ENCODE measurements around the gene AP1B1. TPM values are rescaled to one million over a fixed set of nuclear protein-coding genes. Genes with fewer than 3 reads are reported as not detected.

AP1B1 gene
- total RNA-seq, 2 donors from 2014 or later = 44.2 to 44.6 TPM

- DNase-seq (peak; percentile 39), ATAC-seq (no peak)
- intact Hi-C loops (cut with DNase I) = loop anchor here in 1 of 2 donors (5.0 kb wide), 2 partner anchors 36 to 49 kb away; no protein-coding TSS in a partner anchor
These were observed 80.1 kb downstream of the AP1B1 start for GRCh38 chr22:29308148-29308790.

GRCh38 chr22:29307596-29308147 is 80.7 kb downstream of the AP1B1 start:
- DNase-seq (no peak), ATAC-seq (no peak)
- intact Hi-C loops (cut with DNase I) = loop anchor here in 1 of 2 donors (5.0 kb wide), 2 partner anchors 35 to 50 kb away; no protein-coding TSS in a partner anchor

- ATAC-seq = peak; percentile 74 to 81
- DNase-seq = peak; percentile 90
- intact Hi-C loops (cut with DNase I) = loop anchor here in 1 of 2 donors (5.0 kb wide), 2 partner anchors 35 to 50 kb away; no protein-coding TSS in a partner anchor
These were observed 81.4 kb downstream of the AP1B1 start for GRCh38 chr22:29306835-29307595.

GRCh38 chr22:29306175-29306834 is 82.1 kb downstream of the AP1B1 start, which contains the start of gene GAS2L1:
GAS2L1 (plus strand) TSS chr22:29306650; CDS start chr22:29308106, 1,456 bp downstream.
- peak; percentile 91 for DNase-seq
- ATAC-seq = peak; percentile 72 to 77
- intact Hi-C loops (cut with DNase I) = loop anchor here in 1 of 2 donors (5.0 kb wide), 2 partner anchors 34 to 51 kb away; no protein-coding TSS in a partner anchor

- DNase-seq (no peak), ATAC-seq (no peak)
- intact Hi-C loops (cut with DNase I) = loop anchor here in 1 of 2 donors (5.0 kb wide), 2 partner anchors 34 to 51 kb away; no protein-coding TSS in a partner anchor
These were observed 82.6 kb downstream of the AP1B1 start for GRCh38 chr22:29305836-29306174.

- intact Hi-C loops (cut with DNase I) = no loop called here
- DNase-seq (no peak), ATAC-seq (no peak)
These were observed 85.5 kb downstream of the AP1B1 start for GRCh38 chr22:29302681-29303465.

- ATAC-seq (no peak), DNase-seq (no peak)
- intact Hi-C loops (cut with DNase I) = no loop called here
These were observed 86.0 kb downstream of the AP1B1 start for GRCh38 chr22:29302402-29302680.

- DNase-seq = no peak
- no peak for ATAC-seq
- intact Hi-C loops (cut with DNase I) = no loop called here
These were observed 86.5 kb downstream of the AP1B1 start for GRCh38 chr22:29301716-29302401.

GRCh38 chr22:29300807-29301601 is 87.4 kb downstream of the AP1B1 start:
- intact Hi-C loops (cut with DNase I) = no loop called here
- ATAC-seq (no peak), DNase-seq (no peak)

GRCh38 chr22:29300467-29300806 is 87.9 kb downstream of the AP1B1 start:
- intact Hi-C loops (cut with DNase I) = no loop called here
- DNase-seq (no peak), ATAC-seq (no peak)

GRCh38 chr22:29299136-29299900 is 89.1 kb downstream of the AP1B1 start:
- DNase-seq (no peak), ATAC-seq (no peak)
- intact Hi-C loops (cut with DNase I) = no loop called here

- ATAC-seq (no peak), DNase-seq (no peak)
- intact Hi-C loops (cut with DNase I) = no loop called here
These were observed 89.7 kb downstream of the AP1B1 start for GRCh38 chr22:29298641-29299040.

GRCh38 chr22:29292379-29292778 is 96.0 kb downstream of the AP1B1 start:
- DNase-seq (no peak), ATAC-seq (no peak)
- intact Hi-C loops (cut with DNase I) = no loop called here

- ATAC-seq (no peak), DNase-seq (no peak)
- intact Hi-C loops (cut with DNase I) = no loop called here
These were observed 97.2 kb downstream of the AP1B1 start for GRCh38 chr22:29291215-29291614.

GRCh38 chr22:29290061-29290460 is 98.3 kb downstream of the AP1B1 start:
- intact Hi-C loops (cut with DNase I) = no loop called here
- ATAC-seq = no peak
- no peak for DNase-seq

GRCh38 chr22:29288837-29289236 is 99.5 kb downstream of the AP1B1 start:
- no peak for ATAC-seq
- intact Hi-C loops (cut with DNase I) = no loop called here
- no peak for DNase-seq

GRCh38 chr22:29284196-29284595 is 104.2 kb downstream of the AP1B1 start:
- no peak for DNase-seq
- no peak for ATAC-seq
- intact Hi-C loops (cut with DNase I) = no loop called here
